Activated CD8-positive, alpha-beta memory T cell treated with anti-CD3 and anti-CD28 coated beads, Interleukin-2, amount 50 U/mL, for 24 hours (primary cell): ENCODE measurements around the gene GGPS1.
"Not testable (repeated sequence)": the region's sequence is repeated elsewhere in the genome, so short reads cannot be mapped to it uniquely, and the experiment has no call there.

Source experiments
- DNase-seq: peaks from one replicate; pipeline ENCODE4 v3.0.0-alpha.2; 2020; ENCODE audit errors: extremely low read depth

Gene GGPS1

DNA sequence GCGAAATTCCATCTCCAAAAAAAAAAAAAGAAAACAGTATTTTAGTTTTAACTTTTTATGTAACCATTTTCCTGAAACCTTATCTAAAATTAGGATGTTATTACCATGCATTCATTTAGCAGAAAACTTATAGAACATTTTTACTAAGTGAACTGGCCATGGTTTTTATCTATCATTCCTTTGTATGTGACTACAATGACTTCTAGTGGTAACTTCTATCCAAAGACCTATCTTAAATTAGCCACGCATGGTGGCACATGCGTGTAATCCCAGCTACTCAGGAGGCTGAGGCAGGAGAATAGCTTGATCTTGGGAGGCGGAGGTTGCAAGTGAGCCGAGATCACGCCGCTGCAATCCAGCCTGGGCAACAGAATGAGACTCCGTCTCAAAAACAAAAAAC, 11.4 kb downstream of the GGPS1 start:
- no peak for DNase-seq

DNA sequence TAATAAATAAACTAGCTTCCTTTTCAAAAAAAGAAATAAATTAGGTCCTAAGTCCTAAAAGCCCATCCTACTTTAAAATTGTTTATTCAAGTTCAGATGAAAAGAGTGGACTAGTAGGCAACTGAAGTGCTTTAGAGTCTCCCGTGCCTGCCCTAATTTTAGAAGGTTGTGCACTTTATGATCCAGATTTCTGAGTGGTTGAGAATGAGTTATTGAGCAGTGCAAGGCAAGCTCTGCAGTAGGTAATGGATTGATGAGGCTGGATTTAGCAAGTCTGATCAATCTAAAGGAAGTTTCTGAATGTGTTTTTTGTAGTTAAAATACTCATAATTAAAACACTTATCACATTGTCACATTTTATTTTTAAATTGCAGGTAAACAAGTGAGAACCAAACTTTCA, 13.0 kb downstream of the GGPS1 start:
- no peak for DNase-seq

DNA sequence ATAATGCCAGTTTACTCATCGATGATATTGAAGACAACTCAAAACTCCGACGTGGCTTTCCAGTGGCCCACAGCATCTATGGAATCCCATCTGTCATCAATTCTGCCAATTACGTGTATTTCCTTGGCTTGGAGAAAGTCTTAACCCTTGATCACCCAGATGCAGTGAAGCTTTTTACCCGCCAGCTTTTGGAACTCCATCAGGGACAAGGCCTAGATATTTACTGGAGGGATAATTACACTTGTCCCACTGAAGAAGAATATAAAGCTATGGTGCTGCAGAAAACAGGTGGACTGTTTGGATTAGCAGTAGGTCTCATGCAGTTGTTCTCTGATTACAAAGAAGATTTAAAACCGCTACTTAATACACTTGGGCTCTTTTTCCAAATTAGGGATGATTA, 13.7 kb downstream of the GGPS1 start:
- no peak for DNase-seq

DNA sequence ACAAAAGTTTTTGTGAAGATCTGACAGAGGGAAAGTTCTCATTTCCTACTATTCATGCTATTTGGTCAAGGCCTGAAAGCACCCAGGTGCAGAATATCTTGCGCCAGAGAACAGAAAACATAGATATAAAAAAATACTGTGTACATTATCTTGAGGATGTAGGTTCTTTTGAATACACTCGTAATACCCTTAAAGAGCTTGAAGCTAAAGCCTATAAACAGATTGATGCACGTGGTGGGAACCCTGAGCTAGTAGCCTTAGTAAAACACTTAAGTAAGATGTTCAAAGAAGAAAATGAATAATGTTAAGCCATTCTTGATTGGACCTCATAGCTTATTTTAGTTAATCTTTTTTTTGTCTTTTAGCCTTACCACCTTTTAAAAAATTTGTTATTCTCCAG, 14.1 kb downstream of the GGPS1 start:
- no peak for DNase-seq

DNA sequence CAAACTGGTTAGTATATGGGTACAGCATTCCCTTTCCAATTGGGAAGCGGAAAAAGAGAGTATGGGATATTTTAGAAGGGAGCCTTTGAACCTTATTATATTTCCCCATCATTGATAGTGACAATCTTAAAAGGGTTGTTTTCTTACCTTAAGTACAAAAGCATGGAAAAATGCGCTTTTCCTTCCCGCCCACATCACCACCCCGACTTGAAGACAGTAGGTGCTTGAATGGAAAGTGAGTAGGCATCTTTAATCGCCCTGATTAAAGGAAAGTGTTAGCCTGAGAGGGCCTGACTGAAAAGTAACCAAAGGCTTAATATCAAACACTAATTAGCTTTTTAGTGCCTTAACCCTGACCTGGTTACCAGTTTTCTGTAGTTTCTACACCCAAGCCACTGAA, 15.4 kb downstream of the GGPS1 start:
- DNase-seq, result no peak

DNA sequence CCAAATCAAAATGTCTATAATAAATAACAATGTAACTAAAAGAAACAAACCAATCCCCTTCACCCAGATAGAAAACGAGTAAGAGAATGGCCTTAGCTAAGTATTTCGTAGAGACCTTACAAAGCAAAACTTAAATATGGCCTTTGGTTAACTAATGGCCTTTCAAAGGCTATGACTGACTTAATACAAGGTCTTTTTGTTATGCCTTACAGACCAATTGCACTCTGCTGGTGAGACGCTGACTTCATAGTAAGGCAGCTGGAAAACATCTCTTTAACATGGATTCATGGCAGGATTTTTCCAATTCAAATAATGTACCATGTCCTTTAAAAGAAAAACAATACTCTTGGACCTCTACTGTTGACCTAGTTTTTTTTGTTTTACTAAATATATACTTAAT, 23.1 kb downstream of the GGPS1 start:
- no peak for DNase-seq

DNA sequence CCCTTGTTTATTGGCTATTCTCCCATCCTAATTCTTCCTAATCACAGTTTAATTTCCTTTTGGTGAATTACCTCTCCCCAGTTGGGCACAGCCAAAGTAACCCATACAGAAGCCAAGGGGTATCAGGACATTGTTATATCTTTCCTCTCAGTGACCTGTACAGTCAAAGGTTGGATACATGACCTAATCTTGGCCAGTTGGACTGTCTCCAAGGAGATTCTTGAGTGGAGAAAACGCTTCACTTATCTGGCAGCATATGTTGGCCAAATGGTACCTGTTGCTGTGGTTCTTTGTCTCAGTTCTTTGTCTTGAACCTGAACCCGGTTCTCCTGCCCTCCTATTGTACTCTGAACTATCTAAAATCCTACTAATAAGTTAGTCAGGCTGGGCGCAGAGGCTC, 23.5 kb downstream of the GGPS1 start:
- DNase-seq, result no peak

DNA sequence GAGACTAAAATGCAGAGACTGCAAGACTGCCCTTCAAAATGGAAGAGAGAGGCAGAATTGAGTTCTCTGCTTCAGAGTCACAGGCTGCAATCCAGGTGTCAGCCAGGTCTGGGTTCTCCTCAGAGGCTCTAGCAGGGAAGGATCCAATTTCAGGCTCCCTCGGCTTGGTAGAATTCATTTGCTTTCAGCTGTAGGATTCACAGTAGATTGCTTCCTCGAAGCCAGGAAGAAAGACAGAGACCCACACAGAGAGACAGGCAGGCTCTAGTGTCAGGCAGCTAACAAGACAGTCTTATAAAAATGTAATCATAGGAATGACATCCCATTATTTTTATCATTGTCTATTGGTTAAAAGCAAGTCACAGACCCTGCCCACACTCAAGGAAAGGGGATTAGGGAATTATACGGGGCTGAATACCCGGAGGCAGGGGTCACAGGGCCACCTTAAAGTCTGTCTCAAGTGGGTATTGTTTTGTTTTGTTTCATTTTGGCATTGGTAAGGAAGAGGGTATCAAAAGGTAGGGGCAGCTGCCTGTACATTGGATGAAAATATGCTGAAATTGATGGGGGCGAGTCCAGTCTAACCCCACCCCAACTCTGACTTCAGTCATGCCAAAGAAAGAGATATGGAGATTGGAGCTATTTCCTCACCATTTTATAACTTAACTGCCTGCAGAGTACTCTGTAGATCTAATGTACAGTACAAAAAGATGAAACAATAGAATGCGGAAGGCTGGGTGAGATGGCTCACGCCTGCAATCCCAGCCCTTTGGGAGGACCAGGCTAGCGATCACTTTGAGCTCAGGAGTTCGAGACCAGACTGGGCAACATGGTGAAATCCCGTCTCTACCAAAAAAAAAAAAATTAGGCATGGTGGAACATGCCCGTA, 29.4 kb downstream of the GGPS1 start:
- DNase-seq, result no peak

DNA sequence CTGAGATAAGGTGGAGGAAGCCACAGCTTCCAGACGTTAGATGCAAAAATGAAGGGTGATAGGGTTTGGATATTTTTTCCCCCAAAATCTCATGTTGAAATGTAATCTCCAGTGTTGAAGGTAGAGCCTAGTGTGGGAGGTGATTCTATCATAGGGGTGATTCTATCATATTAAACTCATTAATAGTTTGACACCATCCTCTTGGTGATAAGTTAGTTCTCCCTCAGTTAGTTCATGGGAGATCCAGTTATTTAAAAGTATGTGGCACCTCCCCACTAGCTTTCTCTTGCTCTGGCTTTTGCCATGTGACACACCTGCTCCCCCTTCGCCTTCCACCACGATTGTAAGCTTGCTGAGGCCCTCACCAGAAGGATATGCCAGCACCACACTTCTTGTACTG, 30.5 kb downstream of the GGPS1 start:
- no peak for DNase-seq

DNA sequence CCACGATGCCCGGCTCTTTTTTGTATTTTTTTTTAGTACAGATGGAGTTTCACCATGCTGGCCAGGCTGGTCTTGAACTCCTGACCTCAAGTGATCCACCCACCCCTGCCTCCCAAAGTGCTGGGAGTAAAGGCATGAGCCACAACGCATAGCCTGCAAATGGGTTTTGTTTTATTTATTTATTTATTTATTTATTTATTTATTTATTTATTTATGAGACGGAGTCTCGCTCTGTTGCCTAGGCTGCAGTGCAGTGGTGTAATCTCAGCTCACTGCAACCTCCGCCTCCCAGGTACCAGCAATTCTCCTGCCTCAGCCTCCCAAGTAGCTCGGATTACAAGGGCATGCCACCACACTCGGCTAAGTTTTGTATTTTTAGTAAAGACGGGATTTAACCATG, 35.8 kb downstream of the GGPS1 start:
- DNase-seq, result not testable (repeated sequence)

DNA sequence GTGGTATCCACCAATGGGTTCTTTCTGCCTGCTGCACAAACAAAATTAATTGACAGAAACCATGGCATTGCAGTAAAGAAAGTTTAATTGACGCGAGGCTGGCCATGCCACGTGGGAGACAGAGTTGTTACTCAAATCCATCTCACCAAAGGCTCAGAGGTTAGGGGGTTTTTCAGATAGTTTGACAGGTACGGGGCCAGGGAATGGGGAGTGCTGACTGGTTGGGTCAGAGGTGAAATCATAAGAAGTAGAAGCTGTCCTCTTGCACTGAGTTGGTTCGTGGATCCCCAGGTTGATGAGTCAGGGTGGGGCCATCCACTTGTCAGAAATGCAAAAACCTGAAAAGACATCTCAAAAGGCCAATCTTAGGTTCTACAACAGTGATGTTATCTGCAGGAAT, 37.9 kb downstream of the GGPS1 start:
- DNase-seq, result no peak

DNA sequence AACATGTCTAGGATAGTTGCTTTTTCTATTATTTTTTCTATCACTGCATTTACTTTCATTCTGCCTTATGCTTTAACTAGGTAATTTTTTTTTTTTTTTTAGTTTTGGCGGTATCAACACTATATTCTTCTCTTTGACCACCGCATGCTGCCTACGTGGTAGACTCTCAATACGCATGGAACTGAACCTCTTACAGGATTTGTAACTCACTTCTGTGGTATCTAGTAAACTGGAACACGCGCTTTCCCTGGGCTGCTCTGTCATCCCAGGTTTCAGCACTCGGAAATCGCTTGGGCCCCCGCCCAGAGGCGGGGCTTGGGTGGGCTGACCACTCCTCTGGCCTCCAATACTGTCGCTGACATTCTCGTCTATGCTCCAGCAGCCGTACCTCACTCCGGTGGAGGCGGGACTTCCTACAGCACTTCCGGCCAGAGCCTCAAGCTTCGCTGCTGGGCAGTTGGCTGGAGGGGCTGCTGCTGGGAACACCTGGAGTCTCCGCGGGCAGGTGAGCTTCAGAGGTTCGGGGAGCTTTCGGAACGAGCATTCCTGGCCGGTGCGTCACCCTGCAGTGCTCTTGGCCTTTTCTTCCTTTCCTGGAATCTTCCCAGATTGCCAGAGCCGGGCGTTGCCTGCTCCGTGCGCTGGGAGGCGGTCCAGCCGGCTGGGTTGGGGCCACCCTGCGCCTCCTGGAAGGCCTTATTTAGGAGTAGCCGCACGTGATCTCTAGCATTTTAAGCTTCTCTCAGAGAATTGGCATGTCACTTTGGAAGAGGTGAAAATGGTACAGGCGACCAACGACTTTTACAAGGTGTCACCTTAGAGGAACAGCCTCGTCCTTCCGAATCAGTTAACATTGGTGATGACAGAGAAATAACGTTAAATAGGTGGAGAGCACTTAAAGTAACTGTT, 38.9 kb downstream of the GGPS1 start, which contains the start of gene TBCE:
Gene TBCE, plus strand, starts transcription at position 428 of the 909 bp plus-strand sequence. CDS start 12,623 bp downstream, outside the sequence.
- peak; percentile 80 for DNase-seq

DNA sequence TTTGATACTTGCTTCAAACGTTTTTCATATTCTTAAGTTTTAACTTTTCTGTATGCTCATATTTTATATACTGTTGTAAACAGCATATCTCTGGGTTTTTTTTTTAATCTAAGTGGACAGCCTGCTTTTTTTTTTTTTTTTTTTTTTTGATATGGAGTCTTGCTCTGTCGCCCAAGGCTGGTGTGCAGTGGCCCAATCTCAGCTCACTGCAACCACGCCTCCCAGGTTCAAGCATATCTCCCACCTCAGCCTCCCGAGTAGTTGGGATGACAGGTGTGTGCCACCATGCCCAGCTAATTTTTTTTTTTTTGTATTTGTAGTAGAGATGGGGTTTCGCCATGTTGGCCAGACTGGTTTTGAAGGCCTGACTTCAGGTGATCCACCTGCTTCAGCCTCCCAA, 40.1 kb downstream of the GGPS1 start:
- DNase-seq, result no peak

DNA sequence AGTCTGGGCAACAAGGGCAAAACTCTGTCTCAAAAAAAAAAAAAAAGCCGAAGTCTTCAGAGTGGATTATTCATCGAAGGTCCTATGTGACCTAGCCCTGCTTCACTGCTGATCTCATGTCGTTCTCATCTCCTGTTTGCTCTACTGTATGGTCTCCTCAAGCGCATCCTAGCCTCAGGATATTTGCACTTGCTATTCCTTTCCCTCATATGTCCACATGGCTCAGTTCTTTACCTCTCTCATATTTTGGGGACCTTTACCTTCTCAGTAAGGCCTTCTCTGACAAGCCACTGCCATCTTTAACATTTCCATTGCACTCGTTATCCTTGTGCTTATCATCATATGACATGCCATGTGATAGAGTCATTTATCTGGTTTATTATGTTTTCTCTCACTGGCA, 41.4 kb downstream of the GGPS1 start:
- DNase-seq, result no peak

DNA sequence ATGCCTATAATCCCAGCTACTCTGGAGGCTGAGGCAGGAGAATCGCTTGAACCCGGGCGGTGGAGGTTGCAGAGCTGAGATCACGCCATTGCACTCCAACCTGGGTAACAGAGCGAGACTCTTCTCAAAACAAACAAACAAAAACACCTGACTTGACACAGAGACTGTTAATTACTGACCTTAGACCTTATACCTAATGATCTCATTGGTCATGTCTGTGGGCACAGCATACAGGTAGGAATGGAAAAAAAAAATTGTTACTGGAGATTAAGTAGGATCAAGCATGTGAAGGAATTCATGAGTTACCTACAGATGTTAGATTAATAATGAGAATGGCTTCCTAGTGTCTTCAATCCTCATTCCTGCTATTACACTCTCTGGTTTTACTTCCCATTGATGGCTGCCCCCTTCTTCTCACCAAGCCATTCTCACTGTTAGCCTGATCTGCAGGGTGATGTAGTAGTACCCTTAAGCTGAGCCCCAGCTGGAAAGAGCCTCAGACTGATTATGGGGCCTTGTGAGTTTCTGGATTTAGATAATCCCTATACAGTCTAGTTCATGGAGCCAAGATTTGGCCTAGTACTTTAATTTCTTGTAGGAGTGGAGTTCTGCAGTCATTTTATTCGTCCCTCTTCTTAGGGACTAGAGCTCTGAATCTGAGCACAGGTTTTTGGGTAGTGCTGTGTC, 47.7 kb downstream of the GGPS1 start:
- no peak for DNase-seq

DNA sequence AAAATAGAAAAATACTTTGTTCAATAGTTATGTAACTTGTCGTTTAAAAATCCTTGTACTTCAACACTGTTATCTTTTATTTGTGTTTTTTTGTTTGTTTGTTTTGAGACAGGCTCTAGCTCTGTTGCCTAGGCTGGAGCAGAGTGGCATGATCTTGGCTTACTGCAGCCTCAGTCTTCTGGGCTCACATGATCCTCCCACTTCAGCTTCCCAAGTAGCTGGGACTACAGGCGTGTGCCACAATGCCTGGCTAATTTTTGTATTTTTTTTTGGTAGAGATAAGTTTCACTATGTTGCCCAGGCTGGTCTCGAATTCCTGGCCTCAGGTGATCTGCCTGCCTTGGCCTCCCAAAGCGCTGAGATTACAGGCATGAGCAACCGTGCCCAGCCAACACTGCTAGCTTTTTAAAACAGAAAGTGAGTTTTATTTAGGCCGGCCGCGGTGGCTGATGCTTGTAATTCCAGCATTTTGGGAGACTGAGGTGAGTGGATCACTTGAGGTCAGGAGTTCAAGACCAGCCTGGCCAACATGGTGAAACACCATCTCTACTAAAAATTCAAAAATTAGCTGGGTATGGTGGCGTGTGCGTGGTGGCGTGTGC, 49.9 kb downstream of the GGPS1 start:
- not testable (repeated sequence) for DNase-seq

DNA sequence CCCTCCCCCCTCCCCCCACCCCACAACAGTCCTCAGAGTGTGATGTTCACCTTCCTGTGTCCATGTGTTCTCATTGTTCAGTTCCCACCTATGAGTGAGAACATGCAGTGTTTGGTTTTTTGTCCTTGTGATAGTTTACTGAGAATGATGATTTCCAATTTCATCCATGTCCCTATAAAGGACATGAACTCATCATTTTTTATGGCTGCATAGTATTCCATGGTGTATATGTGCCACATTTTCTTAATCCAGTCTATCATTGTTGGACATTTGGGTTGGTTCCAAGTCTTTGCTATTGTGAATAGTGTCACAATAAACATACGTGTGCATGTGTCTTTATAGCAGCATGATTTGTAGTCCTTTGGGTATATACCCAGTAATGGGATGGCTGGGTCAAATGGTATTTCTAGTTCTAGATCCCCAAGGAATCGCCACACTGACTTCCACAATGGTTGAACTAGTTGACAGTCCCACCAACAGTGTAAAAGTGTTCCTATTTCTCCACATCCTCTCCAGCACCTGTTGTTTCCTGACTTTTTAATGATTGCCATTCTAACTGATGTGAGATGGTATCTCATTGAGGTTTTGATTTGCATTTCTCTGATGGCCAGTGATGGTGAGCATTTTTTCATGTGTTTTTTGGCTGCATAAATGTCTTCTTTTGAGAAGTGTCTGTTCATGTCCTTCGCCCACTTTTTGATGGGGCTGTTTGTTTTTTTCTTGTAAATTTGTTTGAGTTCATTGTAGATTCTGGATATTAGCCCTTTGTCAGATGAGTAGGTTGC, 53.8 kb downstream of the GGPS1 start:
- not testable (repeated sequence) for DNase-seq

DNA sequence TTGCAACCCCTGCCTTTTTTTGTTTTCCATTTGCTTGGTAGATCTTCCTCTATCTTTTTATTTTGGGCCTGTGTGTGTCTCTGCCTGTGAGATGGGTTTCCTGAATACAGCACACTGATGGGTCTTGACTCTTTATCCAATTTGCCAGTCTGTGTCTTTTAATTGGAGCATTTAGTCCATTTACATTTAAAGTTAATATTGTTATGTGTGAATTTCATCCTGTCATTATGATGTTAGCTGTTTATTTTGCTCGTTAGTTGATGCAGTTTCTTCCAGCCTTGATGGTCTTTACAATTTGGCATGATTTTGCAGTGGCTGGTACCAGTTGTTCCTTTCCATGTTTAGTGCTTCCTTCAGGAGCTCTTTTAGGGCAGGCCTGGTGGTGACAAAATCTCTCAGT, 57.3 kb downstream of the GGPS1 start:
- DNase-seq, result not testable (repeated sequence)

DNA sequence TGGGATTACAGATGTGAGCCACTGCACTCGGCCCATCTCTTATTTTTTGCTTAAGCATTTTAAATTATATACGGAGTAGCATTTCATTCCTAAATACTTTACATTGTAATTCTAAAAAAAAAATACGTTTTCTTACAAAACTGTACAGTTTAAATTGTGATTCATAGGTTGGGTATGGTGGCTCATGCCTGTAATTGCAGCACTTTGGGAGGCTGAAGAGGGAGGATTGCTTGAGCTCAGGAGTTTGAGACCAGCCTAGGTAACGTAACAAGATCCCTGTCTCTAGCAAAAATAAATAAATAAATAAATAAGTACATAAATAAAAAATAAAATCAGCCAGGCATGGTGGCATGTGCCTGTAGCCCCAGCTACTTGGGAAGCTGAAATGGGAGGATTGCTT, 63.5 kb downstream of the GGPS1 start:
- no peak for DNase-seq
